GM19193 (cell line): Measurements from ENCODE around the gene STX18.

Experiments
- POLR2A ChIP-seq: IDR thresholded peaks from 4 replicates; pipeline ENCODE4 v1.6.1; 2011; ENCODE audit not compliant: insufficient read depth, insufficient read length; ENCODE audit errors: extremely low read depth

STX18 gene

GRCh38 chr4:4410271-4410670, 131.6 kb downstream of the STX18 start:
- TF ChIP-seq POLR2A: no peak

GRCh38 chr4:4409416-4410115, 132.3 kb downstream of the STX18 start:
- TF ChIP-seq POLR2A: no peak

- no peak for TF ChIP-seq POLR2A
These were observed 133.1 kb downstream of the STX18 start for GRCh38 chr4:4408576-4409335.

- no peak for TF ChIP-seq POLR2A
These were observed 133.7 kb downstream of the STX18 start for GRCh38 chr4:4408132-4408523.

GRCh38 chr4:4407299-4408131, 134.3 kb downstream of the STX18 start:
- no peak for TF ChIP-seq POLR2A

GRCh38 chr4:4406455-4407298, 135.2 kb downstream of the STX18 start:
- TF ChIP-seq POLR2A: no peak

- TF ChIP-seq POLR2A: no peak
These were observed 136.4 kb downstream of the STX18 start for GRCh38 chr4:4405358-4405962.

- no peak for TF ChIP-seq POLR2A
These were observed 138.9 kb downstream of the STX18 start for GRCh38 chr4:4402966-4403365.

GRCh38 chr4:4401036-4401435, 140.8 kb downstream of the STX18 start:
- TF ChIP-seq POLR2A: no peak

- no peak for TF ChIP-seq POLR2A
These were observed 143.4 kb downstream of the STX18 start for GRCh38 chr4:4398430-4398829.

GRCh38 chr4:4397441-4397819, 144.4 kb downstream of the STX18 start:
- no peak for TF ChIP-seq POLR2A

GRCh38 chr4:4396628-4397440, 145.0 kb downstream of the STX18 start:
- TF ChIP-seq POLR2A: no peak

- TF ChIP-seq POLR2A: no peak
These were observed 145.8 kb downstream of the STX18 start for GRCh38 chr4:4395849-4396627.
